Left colon (tissue), 2 donors: ENCODE measurements around the gene RRP1B. TPM values are rescaled to one million over a fixed set of nuclear protein-coding genes. Genes with fewer than 3 reads are reported as not detected.

ENCODE experiments used
- microRNA-seq, 2 donors: library from miRNA; unstranded; fragments of <30 nt; microRNA quantifications; one replicate each; pipeline versions ENCODE4 v1.1.0 to v1.2.0, GENCODE V29; 2020
- total RNA-seq, 2 donors: library from RNA; stranded (reverse); fragmentation: NEBNext Ultra II Directional; extraction: Animal tissue kit (Norgen Biotek cat#: 25700); gene quantifications; one replicate each; pipeline ENCODE4 v1.2.1, GENCODE V29; 2021
- donor health status: DM: no; HTN: no; CAD: no.
- donor health status: DM: yes; HTN: yes; CAD: no.

RRP1B gene
- total RNA-seq, 2 donors from 2014 or later: 11.4 to 16.2 TPM

Small RNA genes within 50 kb of the gene (microRNA-seq; reads per million reads assigned to microRNA genes)
- gene MIR6070: 0 reads per million in 2 donors

Other genes with a start within 250 kb of the RRP1B start
- gene SIK1, start 232.4 kb upstream of the RRP1B start, total RNA-seq: 10 to 100 TPM in 1 of 2 donors, 1 to 10 TPM in 1; 8.0 to 30.0 TPM
- under 1 TPM; 0.42 to 0.49 TPM for gene HSF2BP, start 72 bp upstream of the RRP1B start, total RNA-seq
- gene PDXK, start 59.6 kb downstream of the RRP1B start, total RNA-seq: 100 to 1,000 TPM; 144 to 188 TPM
- 10 to 100 TPM; 69.1 to 74.4 TPM for gene CSTB, start 116.7 kb downstream of the RRP1B start, total RNA-seq
- 10 to 100 TPM; 13.0 to 18.5 TPM for gene RRP1, start 130.0 kb downstream of the RRP1B start, total RNA-seq
- 100 to 1,000 TPM in 1 of 2 donors, 10 to 100 TPM in 1; 97.5 to 105 TPM for gene AGPAT3, start 205.7 kb downstream of the RRP1B start, total RNA-seq